Activated effector memory CD4-positive, alpha-beta T cell treated with Interleukin-2 at 50 U/mL for 16 hours (primary cell): ENCODE results near the gene PYGO2.

ENCODE experiments used
- DNase-seq: peaks from one replicate; pipeline ENCODE4 v3.0.0-alpha.2; 2020

PYGO2 gene, protein sequence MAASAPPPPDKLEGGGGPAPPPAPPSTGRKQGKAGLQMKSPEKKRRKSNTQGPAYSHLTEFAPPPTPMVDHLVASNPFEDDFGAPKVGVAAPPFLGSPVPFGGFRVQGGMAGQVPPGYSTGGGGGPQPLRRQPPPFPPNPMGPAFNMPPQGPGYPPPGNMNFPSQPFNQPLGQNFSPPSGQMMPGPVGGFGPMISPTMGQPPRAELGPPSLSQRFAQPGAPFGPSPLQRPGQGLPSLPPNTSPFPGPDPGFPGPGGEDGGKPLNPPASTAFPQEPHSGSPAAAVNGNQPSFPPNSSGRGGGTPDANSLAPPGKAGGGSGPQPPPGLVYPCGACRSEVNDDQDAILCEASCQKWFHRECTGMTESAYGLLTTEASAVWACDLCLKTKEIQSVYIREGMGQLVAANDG

DNA sequence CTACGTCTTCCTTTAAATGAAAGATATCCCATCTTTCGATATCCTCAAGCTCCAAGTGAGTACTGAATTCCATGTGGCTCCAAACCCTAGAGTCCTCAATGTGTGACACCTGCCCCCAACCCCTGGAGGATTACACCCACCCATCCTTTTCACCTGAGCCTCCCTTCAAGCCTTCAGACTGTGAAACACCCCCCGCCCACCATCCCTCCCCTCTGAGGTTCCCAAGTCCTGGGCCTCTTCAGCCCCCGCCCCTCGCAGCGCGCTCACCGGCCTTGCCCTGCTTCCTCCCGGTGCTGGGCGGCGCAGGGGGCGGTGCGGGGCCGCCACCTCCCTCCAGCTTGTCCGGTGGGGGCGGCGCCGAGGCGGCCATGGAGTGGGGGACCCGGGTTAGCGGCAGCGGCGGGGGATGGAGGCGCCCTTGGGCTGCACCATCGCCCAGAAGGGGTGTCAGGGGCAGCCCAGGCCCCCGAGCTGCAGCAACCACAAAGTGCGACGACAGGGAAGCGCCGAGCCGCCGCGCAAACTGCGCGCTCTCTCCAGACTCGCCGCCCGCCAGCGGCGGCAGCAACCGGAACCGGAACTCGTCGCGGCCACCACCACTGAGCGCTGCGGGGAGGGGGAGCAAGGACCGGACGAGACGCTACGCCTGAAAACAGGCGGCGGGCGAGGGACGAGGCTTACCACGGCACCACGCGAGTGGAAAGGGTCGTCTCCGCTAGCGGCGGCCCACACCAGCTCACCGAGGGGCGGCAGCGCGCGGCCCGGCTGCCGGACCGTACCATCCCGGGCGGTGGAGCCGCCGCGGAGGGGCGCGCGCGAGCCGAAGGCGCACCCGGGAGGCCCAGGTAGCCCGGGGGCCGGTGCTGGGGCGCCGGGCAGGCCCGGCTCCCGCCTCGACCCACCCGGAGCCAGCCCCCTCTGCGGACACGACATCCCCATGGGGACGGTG, at the start of gene PYGO2:
Gene PYGO2, minus strand, starts transcription at position 576 of the 949 bp plus-strand sequence. Its CDS starts 206 bp downstream, at position 370.
- peak; percentile 78 for DNase-seq

DNA sequence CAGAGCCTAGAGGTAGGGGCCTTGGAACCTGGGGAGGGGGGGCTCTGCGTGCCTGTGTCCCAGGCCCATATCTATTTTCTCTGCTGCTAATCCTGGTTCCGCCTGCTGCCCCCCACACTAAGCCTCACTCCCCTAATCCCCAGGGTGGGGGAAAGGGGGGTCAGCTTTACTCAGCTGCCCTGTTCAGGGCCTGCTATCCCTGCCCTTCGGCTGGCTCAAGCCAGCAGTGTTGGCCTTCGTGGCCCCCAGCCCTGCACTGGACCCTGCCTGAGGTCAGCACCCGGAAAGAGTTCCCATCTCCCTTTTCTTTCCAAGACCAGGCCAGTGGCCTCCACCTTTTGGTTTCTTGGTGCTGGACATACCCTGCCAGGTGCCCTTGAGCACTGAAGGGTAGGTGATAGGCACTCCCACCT, 49.4 kb upstream of the PYGO2 start:
- no peak for DNase-seq

- DNase-seq, result no peak
These were observed 48.8 kb upstream of the PYGO2 start for GRCh38 chr1:155010211-155010918.

DNA sequence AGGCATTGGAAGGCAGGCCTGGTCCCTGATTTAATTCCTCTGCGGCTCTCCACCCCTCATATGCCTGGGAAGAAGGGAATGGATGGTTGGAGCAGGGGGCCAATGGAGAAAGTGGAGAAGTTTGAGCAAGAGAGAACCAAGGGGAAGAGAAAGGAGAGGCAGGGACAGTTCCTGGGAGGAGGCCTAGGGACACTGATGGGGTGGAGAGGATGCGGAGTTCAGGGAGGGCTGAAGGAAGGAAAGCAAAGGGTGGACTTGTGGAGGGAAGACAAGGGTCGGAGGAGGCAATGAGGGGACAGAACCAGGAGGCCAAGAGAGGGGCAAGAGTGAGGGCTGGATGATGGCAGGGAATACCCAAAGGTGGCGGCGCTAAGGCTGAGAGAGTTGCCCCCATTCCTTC, 48.2 kb upstream of the PYGO2 start:
- DNase-seq, result no peak

DNA sequence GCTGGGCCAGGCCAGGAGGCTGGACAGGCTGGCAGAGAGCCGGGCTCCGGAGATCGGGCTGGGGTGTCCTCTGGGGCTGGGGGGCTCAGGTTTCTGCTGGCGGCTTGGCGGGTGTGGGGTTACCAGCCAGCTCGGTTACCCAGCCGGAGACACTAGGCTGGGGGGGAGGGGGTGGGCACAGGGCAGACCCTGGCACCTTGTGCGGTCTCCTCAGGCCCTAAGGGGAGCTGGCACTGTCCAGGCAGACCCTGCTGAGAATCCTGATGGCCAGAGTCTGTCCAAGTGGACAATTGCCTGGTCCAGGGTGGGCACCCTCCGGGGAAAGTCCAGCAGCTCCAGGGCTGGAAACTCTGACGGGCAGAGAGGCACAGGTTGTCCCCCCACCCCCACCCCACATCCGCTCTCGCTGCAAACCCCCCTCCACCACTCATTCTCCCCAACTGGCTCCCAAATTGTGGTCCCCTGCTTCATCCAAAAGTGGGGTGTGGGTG, 47.7 kb upstream of the PYGO2 start:
- DNase-seq, result no peak

DNA sequence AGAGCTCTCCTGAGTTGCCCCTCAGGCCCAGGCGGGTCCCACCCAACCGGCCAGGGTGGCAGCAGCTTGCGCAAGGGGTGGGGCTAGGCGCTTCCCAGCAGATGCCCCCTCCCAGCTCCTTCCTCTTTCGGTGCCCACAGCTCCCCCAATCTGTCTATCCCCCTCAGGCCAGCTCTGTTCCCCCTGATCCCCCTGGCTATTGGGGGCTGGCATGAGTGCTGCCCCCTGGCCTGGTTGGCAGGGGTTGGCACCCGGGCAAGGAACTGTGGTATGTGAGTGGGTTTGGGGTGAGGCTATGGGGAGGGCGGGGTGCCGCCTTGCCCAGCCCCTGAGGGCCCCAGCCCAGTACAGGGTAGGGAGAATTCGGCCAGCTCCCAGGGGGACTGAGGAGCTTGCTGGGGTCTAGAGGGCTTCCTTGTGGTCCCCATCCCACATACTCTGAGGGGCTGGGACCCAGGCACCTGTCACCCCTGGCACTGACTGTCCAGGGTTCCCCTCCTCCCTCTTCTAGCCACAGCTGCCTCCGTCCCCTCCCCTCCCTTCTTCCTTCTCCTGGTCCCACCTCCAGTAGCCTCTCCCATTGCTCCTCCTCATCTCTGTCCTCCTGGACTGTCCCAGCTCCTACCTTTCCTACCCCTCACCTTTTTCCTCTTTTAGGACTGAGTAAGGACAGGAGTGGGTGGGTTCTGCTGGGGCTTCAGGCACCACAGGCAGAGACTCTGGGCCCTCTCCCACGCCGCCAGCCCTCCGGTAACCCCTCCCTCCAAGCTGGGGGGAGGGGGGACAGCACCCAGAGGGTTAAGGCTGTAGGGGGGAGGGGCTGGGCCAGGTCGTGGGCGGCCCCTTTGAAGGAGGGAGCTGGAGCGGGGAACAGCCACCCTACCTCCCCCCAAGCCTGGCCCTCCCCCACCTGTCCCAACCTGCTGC, 46.7 kb upstream of the PYGO2 start:
- DNase-seq, result no peak

GRCh38 chr1:155007251-155007828, 45.8 kb upstream of the PYGO2 start:
- DNase-seq, result no peak

DNA sequence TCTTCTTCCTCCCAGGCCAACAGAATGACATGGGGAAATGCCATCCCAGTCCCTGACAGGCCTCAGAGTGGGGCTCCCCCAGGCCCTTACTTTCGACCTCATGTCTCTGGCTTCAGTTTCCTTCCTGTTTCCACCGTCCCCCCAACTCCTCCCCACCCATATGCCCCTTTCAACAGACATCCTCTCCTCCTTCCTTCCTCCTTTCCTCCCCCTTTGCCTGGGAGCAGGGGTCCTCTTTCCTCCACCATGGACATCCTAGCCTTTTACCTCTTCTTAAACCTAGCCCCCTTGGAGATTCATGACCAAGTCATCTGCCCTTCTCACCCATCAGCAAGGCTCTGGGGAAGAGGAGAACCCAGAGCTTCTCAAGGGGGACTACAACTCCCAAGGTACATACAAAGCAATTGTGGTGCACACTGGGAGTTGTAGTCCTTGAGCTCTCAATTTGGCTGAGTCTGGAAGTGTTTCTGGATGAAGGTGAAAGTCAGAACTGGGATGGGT, 45.1 kb upstream of the PYGO2 start:
- DNase-seq, result no peak

DNA sequence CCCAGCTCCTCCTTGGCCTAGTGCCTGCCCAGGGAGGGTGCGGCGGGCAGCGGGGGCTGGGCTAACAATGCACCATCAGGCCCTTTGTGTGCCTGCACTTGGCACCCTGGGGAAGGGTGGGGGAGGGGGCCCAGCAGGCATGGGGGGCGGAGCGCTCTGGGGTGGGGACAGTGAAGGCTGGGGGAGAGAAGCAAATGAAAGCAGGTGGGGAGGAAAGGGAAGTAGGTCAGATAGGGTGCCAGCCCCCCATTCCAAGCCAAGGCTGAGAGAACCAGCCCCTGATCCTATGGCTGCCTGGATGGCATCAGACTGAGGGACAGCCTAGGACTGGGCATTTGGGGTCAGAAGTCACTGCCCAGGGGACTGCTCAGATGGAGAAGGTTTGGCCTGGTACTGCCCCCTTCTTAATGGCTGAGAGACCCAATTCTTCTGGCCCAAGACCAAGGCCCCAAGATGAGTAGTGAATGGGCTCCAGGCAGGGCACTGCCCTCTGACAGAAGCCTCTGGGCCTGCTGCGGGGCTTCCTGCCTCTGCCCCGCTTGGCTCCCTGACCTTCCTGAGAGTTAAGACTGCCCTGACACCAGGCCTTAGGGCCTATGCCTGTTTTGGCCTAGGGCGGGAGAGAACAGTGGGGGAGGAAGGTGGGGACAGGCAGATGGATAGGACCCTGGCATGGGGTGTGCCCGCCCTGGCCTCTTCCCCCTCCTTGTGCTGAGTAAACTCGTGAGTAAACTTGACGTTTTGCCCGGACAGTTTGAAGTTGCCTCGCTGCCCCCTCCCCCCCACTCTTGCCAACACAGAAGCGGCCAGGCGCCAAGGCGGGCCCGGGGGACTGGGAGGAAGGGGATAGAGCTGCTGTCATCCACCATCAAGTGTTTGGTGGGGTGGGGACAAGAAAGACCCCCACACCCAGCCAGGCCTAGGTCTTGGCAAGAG, 43.8 kb upstream of the PYGO2 start:
- DNase-seq, result no peak

GRCh38 chr1:155004352-155005075, 42.9 kb upstream of the PYGO2 start:
- DNase-seq, result no peak

- DNase-seq, result no peak
These were observed 42.3 kb upstream of the PYGO2 start for GRCh38 chr1:155003766-155004351.

DNA sequence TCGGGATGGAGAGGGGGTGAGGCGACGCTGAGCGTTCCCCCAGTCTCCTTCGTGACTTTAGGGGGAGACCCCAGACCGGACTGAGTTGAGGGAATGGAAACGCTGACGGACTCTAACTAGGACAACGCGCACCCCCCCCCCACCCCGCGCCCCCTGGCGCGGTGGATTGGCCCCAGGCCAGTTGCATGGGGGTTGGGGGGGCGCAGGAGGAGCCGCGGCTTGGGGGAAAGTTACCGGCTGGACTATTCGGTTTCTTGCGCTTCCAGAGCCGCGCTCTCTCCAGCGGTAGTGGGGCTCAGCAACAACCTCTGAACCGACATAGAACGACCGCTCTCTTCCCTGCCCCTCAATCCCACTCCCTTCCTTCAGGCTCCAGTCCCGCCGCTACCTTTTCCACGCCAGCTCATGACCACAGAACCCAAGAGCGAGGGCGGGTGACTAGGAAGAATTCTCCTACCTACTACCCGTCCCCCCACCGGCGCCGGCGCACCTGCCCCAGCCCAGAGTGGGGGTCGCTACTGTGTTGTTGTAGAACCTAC, 41.7 kb upstream of the PYGO2 start:
- DNase-seq, result no peak

- no peak for DNase-seq
These were observed 41.1 kb upstream of the PYGO2 start, which contains the start of gene ZBTB7B for GRCh38 chr1:155002464-155003226. TSS of gene ZBTB7B (plus strand) at chr1:155002802. CDS start at chr1:155014661, 11,859 bp downstream.

DNA sequence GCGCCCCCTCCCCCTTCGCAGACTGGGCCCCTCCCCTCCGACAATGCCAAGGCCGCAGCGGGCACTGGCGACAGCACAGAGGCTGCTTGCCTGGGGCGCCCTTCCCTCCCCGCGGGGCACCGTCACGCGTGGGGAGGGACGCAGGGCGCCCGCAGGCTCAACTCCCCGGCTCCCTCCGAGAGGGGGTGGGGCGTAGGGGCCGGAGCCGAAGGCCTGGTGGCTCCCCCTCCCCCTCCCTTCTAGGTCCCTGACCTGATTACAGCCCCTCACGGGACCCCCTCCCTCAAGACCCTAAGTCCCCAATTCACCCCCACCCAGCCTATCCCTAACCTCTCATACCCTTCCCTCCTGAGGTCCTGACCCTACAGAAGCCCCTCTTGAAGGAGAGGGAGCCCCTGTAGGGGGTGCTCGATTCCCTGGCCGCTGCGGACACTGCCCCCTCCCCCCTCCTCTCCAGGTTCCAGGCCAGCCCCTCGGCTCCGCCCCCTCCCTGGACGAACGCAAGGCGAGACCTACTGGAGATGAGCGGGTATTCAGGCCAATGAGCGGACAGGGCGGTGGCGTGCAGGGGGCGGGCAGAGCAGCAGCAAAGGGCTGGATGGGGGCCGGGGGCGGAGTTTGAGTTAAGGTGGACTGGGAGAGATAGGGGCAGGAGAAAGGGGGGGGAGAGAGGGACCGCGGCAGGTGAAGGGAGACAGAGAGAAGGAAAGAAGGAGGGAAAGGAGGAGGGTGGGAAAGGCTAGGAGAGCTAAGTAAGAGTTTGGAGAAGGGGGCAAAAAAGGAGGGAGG, 40.3 kb upstream of the PYGO2 start:
- DNase-seq, result peak; percentile 97

DNA sequence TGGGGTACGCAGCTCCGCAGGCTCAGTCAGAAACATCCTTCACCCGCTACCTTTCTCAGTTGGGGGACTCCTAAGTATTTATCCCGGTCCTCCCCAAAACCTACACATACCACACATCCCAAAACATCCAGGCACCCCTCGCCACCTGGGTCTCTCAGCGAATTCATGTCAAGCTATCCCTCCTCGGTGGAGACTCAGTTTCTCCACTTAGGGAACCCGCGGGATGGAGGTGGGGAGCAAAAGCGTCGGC, 39.8 kb upstream of the PYGO2 start:
- no peak for DNase-seq

- peak; percentile 72 for DNase-seq
These were observed 39.3 kb upstream of the PYGO2 start for GRCh38 chr1:155000726-155001424.

GRCh38 chr1:155000411-155000725, 38.8 kb upstream of the PYGO2 start:
- DNase-seq, result no peak
